Natural killer cell treated with Interleukin-12 subunit alpha and Interleukin-12 subunit beta and Interleukin-15 and Interleukin-18, amount 100 ng/mL, for 72 hours (primary cell): Measurements from ENCODE around the gene PALLD. TPM values are rescaled to one million over a fixed set of nuclear protein-coding genes. Genes with fewer than 3 reads are reported as not detected.

Experiments
- ATAC-seq, 2 donors: fragments of 150-1000 bp; cut with Tn5 transposase in 1 of 2; sonication (Bioruptor Pico), chemical (Tn5 transposase) in 1 of 2; 2 replicates each; pipeline ENCODE4 v1.10.0; 2021
- DNase-seq: peaks from one replicate; pipeline ENCODE4 v3.0.0; 2022; ENCODE audit warnings: low spot score
- H3K27ac Mint-ChIP-seq, 2 donors: 1 replicate in 1 of 2; 2 replicates in 1 of 2; pipeline ENCODE4 v1.8.0; 2022; ENCODE audit warnings: mixed read lengths in 2 of 2, mild to moderate bottlenecking in 1 of 2, moderate library complexity in 1 of 2
- H3K27me3 Mint-ChIP-seq, 2 donors: 1 replicate in 1 of 2; 2 replicates in 1 of 2; pipeline ENCODE4 v1.8.0; 2022; ENCODE audit warnings: mixed read lengths in 2 of 2
- H3K36me3 Mint-ChIP-seq: one replicate; pipeline ENCODE4 v1.8.0; 2022; ENCODE audit warnings: mixed read lengths
- H3K4me1 Mint-ChIP-seq, 2 donors: 1 replicate in 1 of 2; 2 replicates in 1 of 2; pipeline ENCODE4 v1.8.0; 2022; ENCODE audit warnings: low read depth in 2 of 2, mixed read lengths in 2 of 2, mild to moderate bottlenecking in 1 of 2
- H3K4me3 Mint-ChIP-seq: one replicate; pipeline ENCODE4 v1.8.0; 2022; ENCODE audit warnings: mixed read lengths
- H3K9me3 Mint-ChIP-seq: 2 replicates; pipeline ENCODE4 v1.8.0; 2022; ENCODE audit warnings: mixed read lengths
- total RNA-seq, 2 donors: library from RNA; stranded (reverse); gene quantifications; one replicate each; pipeline ENCODE4 v1.2.3, GENCODE V29; 2022

The PALLD gene
- total RNA-seq, 2 donors from 2014 or later, result 0.52 to 11.0 TPM

DNA sequence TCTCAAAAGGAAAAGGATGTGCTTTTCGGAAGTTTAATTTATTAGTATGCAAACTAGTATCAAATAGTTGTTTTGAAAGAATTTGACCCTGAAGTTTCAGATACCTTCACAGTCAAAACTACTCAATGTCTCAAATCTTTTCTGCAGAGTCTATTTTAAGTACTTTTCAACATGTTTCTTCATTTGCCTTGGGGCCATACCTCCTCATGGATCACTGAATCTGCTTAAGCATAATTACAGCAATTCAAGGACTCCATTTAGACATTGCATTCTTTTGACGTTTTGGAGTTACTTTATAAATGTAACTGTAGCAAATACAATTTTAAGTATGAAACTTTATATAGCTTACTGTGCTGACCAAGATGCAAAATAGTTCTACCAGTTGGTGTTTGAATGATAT lies 25.5 kb downstream of the PALLD start:
- ATAC-seq (no peak), DNase-seq (no peak)
- Mint-ChIP-seq H3K4me3 (no peak overlapping the region), H3K36me3 (no peaks in the 10 kb centered on the region), H3K27me3 (peaks cover 24 to 40% of the 10 kb centered on the region in 2 donors), H3K4me1 (no peaks in the 10 kb centered on the region), H3K27ac (no peak overlapping the region), H3K9me3 (no peaks in the 10 kb centered on the region)

DNA sequence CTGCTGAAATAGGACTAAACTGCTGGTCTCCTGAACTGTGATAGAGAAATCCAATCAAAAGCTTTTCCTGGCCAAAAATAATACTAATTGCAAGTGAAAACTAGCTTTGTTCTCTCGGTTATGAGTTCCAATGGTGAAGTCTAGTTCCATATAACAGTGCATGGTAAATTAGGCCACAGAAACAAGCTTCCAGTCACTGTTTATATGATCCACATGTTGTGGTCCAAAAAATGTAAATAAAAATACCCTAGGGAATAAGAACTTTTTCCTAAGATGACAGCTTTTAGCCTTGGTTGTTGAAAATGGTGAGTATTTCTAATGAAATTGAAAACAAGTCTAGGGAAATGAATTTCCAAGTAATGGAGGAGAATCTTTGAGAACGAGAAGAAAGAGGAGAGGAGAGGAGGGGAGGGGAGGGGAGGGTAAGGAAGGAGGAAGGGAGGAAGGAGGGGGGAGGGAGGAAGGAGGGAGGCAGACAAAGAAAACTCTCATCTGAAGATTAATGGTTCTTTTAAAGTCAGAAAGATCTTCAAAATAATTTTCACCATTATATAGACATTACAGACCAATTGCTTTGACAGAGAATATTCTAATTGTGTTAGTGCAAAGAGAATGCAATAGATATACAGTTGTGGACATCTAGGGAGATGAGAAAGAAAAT lies 26.1 kb downstream of the PALLD start:
- H3K36me3 Mint-ChIP-seq, result no peaks in the 10 kb centered on the region
- peaks cover 27 to 43% of the 10 kb centered on the region in 2 donors for H3K27me3 Mint-ChIP-seq
- DNase-seq (no peak), ATAC-seq (no peak)
- no peaks in the 10 kb centered on the region for H3K4me1 Mint-ChIP-seq
- H3K9me3 Mint-ChIP-seq, result no peaks in the 10 kb centered on the region
- H3K4me3 Mint-ChIP-seq, result no peak overlapping the region
- H3K27ac Mint-ChIP-seq, result no peak overlapping the region

DNA sequence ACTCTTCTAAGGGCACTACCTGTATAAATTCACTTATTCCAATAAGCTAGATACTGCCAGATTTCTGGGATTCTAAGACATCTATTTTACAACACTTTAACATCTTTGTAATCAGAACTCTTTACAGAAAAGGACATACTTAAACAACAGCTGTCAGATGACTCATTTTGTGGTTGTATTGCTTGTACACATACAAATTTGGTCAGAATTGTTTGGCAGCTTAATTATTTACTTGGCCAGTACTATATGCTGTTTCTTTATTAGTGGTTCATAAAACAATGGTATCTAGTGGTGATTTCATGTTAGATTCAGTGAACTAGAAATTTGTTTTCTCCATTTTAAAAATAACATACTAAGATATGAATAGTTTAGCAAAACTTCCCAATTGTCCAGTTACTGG lies 27.2 kb downstream of the PALLD start:
- Mint-ChIP-seq H3K36me3 (no peaks in the 10 kb centered on the region), H3K9me3 (no peaks in the 10 kb centered on the region), H3K4me3 (no peak overlapping the region), H3K27ac (no peak overlapping the region), H3K27me3 (peaks cover 26 to 43% of the 10 kb centered on the region in 2 donors), H3K4me1 (no peaks in the 10 kb centered on the region)
- no peak for DNase-seq
- no peak for ATAC-seq

DNA sequence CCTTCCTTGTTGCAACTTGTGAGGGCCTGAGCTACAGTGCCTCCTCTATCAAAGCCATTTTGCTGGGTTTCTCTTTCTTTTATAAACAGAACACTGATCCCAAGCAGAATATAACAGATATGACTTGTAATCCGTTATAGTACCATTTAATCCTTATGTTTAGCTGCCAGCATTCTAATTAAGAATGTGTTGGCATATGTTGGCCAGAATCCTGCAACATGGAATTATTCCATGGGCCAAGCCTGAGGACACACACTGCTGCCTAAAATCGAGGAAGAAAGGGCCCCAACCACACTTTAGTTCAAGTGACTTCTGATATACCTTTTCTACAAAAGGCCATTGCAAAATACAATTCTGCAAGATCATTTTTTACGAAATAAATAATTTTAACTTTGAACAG lies 28.0 kb downstream of the PALLD start:
- DNase-seq (no peak), ATAC-seq (no peak)
- Mint-ChIP-seq H3K27ac (no peak overlapping the region), H3K27me3 (peaks cover 26 to 44% of the 10 kb centered on the region in 2 donors), H3K9me3 (no peaks in the 10 kb centered on the region), H3K4me3 (no peak overlapping the region), H3K4me1 (no peaks in the 10 kb centered on the region), H3K36me3 (no peaks in the 10 kb centered on the region)

DNA sequence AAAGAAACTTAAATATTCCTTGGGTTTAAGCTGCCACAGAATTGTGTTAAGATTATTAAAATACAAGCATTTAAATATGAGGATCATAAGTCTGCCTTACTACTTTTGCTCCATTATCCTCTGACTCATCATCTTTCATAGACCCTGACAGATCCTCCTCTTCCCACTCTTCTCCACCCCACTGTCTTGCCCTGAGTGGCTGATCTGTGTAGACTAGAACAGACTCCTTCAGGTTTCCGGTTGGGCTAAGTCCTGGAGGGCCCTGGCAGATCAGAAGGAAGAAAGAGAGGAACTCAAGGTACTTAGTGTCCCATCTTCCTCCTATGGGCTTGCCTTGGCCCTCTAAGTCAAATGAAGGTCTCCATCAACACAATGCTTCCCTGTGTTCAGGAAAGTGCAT lies 30.7 kb downstream of the PALLD start:
- Mint-ChIP-seq H3K9me3 (no peaks in the 10 kb centered on the region), H3K4me1 (no peaks in the 10 kb centered on the region), H3K27ac (no peak overlapping the region), H3K27me3 (peaks cover 23 to 37% of the 10 kb centered on the region in 2 donors), H3K36me3 (no peaks in the 10 kb centered on the region), H3K4me3 (no peak overlapping the region)
- ATAC-seq (no peak), DNase-seq (no peak)

DNA sequence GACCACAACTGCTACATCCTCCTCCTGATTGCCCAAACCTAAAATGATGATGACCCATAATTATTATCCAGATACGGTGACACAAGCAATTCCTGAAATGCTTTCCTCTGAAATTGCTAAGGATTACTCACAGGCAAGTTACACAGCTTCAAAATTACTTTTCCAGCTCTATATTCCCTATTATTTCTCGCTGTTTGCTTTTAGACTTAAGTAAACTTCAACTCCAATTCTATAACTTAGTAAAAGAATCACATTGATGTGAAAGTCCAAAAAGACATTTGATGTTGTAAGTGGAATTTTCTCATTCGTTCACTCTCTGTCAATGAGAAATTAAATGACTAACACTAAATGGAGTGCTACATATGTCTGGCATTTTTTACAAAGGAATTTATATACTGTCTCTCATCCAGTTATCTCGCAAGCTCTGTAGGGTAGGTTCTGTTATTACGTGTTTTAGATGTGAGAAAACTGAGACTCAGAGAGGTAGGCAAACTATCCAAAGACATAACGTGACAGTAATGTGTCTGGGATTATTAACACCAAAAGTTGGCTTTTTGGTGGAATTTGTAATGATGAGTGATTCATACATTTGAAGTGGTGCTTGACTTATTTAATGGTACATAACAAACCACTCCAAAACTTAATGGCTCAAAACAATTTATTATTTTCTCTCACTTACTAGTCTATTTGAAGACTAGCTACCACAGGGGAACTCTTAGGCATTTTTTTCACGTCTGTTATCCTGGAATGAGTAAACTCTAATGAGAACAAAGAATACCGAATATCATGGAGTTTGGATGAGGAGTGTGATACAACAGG lies 31.5 kb downstream of the PALLD start:
- DNase-seq, result no peak
- peaks cover 23 to 37% of the 10 kb centered on the region in 2 donors for H3K27me3 Mint-ChIP-seq
- H3K4me1 Mint-ChIP-seq, result no peaks in the 10 kb centered on the region
- no peak overlapping the region for H3K27ac Mint-ChIP-seq
- no peaks in the 10 kb centered on the region for H3K36me3 Mint-ChIP-seq
- H3K4me3 Mint-ChIP-seq, result no peak overlapping the region
- no peaks in the 10 kb centered on the region for H3K9me3 Mint-ChIP-seq
- ATAC-seq, result no peak

DNA sequence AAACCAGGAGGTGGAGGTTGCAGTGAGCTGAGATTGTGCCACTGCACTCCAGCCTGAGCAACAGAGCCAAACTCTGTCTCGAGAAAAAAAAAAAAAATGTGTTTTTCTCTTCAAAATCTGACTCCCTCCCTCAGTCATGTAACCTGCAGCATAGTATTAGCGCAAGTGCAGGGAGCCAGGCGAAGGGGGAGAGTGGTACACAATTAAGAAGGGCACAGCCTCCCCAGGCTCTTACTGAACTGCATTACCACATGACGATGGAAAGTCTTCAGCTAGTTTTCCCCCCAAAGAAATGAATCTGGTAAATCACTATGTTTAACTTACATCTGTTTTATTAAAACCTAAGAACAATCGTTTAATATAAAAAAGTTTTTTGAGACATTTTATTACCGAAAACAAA lies 32.4 kb downstream of the PALLD start:
- DNase-seq, result no peak

DNA sequence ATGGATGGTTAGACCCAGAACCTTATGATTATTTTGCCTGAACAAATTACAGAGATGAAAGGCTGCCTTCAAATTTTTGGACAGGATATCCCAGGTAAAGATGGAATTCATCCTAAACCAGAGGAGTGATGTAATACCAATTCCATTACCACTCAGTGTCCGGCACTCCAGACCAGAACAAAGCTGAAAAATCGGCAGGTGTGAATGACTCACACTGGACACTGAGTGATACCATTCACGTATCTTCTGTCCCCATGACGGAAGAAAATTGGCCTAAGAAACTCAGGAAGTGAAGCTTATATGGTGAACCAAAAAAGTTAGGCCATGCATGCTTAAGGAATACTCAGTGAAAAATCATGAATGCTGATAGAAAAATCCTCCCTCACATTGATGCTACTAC lies 34.5 kb downstream of the PALLD start:
- DNase-seq (no peak), ATAC-seq (no peak)
- H3K9me3 Mint-ChIP-seq, result no peaks in the 10 kb centered on the region
- no peaks in the 10 kb centered on the region for H3K4me1 Mint-ChIP-seq
- no peaks in the 10 kb centered on the region for H3K36me3 Mint-ChIP-seq
- no peak overlapping the region for H3K27ac Mint-ChIP-seq
- peaks cover 20 to 28% of the 10 kb centered on the region in 2 donors for H3K27me3 Mint-ChIP-seq
- no peak overlapping the region for H3K4me3 Mint-ChIP-seq

More for the DNA sequence above, 32.4 kb downstream of the PALLD start:
- ATAC-seq, result no peak
- Mint-ChIP-seq H3K27ac (no peak overlapping the region), H3K36me3 (no peaks in the 10 kb centered on the region), H3K4me3 (no peak overlapping the region), H3K27me3 (peaks cover 23 to 37% of the 10 kb centered on the region in 2 donors), H3K9me3 (no peaks in the 10 kb centered on the region), H3K4me1 (no peaks in the 10 kb centered on the region)

DNA sequence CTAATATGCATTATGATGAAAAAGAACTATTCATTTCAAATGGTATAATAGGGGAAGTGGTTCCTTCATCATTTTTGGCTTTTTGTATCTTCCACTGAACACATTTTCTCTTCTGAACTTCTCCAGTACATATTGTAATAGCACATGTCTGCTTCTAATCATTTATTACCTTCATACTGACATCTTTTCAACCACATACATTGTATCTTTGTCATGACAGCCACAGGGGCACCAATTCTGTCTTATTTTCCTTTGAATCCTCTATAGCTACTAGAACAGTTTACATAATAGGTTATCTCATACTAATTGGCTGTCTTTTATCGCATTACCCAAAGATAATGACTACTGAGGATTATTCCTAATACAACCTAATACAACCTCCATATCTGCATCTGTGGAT lies 37.7 kb downstream of the PALLD start:
- ATAC-seq (no peak), DNase-seq (no peak)
- no peaks in the 10 kb centered on the region for H3K36me3 Mint-ChIP-seq

DNA sequence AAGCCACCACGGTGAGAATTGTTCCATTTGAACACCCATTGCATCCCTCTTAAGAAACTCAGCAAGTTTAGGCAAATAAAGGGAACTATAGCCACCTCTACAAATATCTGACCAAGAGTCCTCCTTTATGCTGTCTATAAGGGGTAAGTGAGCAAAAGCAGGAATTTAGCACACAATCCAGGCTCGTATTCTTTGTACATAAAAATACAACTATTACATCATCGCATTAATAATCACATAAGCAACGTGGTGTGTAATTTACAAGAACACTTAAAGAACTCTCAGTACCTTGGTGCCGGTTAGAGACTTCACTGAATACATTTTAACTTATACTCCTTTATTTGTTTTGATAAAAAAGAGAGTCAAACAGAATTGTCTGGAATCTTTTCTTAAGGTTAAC lies 38.8 kb downstream of the PALLD start:
- ATAC-seq (no peak), DNase-seq (no peak)
- no peak overlapping the region for H3K4me3 Mint-ChIP-seq
- no peaks in the 10 kb centered on the region for H3K4me1 Mint-ChIP-seq
- H3K27ac Mint-ChIP-seq, result no peak overlapping the region
- H3K27me3 Mint-ChIP-seq, result peaks cover 7 to 9% of the 10 kb centered on the region in 2 donors
- H3K9me3 Mint-ChIP-seq, result no peaks in the 10 kb centered on the region
- no peaks in the 10 kb centered on the region for H3K36me3 Mint-ChIP-seq

More for the DNA sequence above, 37.7 kb downstream of the PALLD start:
- Mint-ChIP-seq H3K27ac (no peak overlapping the region), H3K4me3 (no peak overlapping the region), H3K9me3 (no peaks in the 10 kb centered on the region), H3K27me3 (peaks cover 7% of the 10 kb centered on the region in 2 donors), H3K4me1 (no peaks in the 10 kb centered on the region)

DNA sequence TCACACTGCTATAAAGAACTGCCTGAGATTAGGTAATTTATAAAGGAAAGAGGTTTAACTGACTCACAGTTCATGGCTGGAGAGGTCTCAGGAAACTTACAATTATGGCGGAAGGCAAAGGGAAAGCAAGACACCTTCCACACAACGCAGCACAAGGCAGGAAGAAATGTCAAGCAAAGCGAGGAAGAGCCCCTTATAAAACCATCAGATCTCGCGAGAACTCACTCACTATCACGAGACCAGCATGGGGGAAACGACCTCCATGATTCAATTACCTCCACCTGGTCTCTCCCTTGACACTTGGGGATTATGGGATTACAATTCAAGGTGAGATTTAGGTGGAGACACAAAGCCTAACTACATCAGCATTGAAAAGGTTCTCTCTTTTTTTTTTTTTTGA lies 39.6 kb downstream of the PALLD start:
- Mint-ChIP-seq H3K36me3 (no peaks in the 10 kb centered on the region), H3K4me3 (no peak overlapping the region), H3K27ac (no peak overlapping the region), H3K4me1 (no peaks in the 10 kb centered on the region), H3K9me3 (no peaks in the 10 kb centered on the region), H3K27me3 (peaks cover 7 to 9% of the 10 kb centered on the region in 2 donors)
- DNase-seq, result no peak
- ATAC-seq, result no peak

DNA sequence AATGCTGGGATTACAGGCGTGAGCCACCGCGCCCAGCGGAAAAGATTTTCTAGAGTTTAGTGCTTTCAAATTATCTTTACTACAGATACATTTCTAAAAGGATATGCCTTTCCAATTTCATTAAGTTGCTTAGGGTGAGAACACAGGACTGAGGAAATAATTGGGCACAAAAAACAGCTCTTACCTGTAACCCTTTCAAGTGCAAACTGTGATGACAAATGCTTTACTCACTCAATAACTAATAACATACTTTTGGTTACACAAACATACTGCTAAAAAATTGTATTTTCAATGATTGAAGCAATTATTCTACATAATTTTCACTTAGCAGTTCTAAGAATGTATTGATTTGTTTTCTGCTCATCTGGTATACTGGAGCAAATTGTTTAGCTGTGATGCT lies 40.2 kb downstream of the PALLD start:
- H3K9me3 Mint-ChIP-seq, result no peaks in the 10 kb centered on the region
- no peak overlapping the region for H3K27ac Mint-ChIP-seq
- H3K4me3 Mint-ChIP-seq, result no peak overlapping the region
- DNase-seq (no peak), ATAC-seq (no peak)
- H3K36me3 Mint-ChIP-seq, result no peaks in the 10 kb centered on the region
- H3K4me1 Mint-ChIP-seq, result no peaks in the 10 kb centered on the region
- H3K27me3 Mint-ChIP-seq, result peaks cover 7 to 9% of the 10 kb centered on the region in 2 donors

DNA sequence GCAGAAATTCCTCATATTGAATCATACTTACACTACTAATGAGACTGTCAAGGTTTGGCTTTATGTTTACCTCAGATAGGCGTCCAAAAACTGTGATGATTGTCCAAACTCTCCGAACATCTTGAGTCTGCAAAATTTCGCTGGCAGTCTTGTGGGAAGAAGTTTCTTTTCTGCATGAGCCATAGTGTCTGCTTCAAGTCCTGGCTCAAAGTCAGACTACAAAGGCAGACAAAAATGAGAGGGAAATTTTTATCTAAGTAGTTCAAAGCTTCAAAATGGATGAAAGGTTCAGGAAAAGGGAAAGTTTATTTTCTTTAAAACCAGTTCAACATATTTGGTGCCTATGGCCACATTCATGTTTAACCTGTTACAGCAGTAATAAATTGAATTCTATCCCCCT lies 40.7 kb downstream of the PALLD start:
- ATAC-seq, result no peak
- H3K27me3 Mint-ChIP-seq, result peaks cover 7 to 9% of the 10 kb centered on the region in 2 donors
- H3K9me3 Mint-ChIP-seq, result no peaks in the 10 kb centered on the region
- no peaks in the 10 kb centered on the region for H3K36me3 Mint-ChIP-seq
- no peak overlapping the region for H3K4me3 Mint-ChIP-seq
- no peaks in the 10 kb centered on the region for H3K4me1 Mint-ChIP-seq
- no peak overlapping the region for H3K27ac Mint-ChIP-seq
- DNase-seq, result no peak

DNA sequence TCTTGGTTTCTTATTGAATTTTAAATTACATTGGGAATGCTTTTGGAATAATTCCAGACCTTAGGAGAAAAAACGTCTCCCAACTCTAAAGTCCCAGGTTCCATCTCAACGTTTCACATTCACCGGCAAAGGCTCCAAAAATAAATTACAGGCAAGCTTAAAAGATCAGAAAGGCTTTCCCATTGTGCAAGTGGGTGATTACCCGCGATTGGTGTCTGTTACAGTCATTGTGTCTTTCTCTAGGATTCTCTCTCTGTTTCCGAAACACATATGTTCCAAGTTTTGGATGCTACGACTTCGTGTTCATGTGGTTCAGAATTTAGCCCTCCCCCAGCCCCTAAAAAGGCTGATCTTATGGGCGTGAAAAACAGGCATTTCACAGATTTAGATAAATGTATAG lies 41.8 kb downstream of the PALLD start:
- no peak overlapping the region for H3K27ac Mint-ChIP-seq
- DNase-seq (no peak), ATAC-seq (no peak)
- H3K36me3 Mint-ChIP-seq, result no peaks in the 10 kb centered on the region
- H3K27me3 Mint-ChIP-seq, result peaks cover 7 to 9% of the 10 kb centered on the region in 2 donors
- no peak overlapping the region for H3K4me3 Mint-ChIP-seq
- H3K9me3 Mint-ChIP-seq, result no peaks in the 10 kb centered on the region
- no peaks in the 10 kb centered on the region for H3K4me1 Mint-ChIP-seq
